ENCODE data around the gene ZNF543.

Gene ZNF543

GRCh38 chr19:57377498-57378146 is 57.4 kb downstream of the ZNF543 start:
- in situ Hi-C loops (cut with MboI; ENCODE audit: low sequenced_read_pairs): no loop called here
